Measurements from ENCODE around the gene CABLES1.

- TF ChIP-seq, protein P1, sequence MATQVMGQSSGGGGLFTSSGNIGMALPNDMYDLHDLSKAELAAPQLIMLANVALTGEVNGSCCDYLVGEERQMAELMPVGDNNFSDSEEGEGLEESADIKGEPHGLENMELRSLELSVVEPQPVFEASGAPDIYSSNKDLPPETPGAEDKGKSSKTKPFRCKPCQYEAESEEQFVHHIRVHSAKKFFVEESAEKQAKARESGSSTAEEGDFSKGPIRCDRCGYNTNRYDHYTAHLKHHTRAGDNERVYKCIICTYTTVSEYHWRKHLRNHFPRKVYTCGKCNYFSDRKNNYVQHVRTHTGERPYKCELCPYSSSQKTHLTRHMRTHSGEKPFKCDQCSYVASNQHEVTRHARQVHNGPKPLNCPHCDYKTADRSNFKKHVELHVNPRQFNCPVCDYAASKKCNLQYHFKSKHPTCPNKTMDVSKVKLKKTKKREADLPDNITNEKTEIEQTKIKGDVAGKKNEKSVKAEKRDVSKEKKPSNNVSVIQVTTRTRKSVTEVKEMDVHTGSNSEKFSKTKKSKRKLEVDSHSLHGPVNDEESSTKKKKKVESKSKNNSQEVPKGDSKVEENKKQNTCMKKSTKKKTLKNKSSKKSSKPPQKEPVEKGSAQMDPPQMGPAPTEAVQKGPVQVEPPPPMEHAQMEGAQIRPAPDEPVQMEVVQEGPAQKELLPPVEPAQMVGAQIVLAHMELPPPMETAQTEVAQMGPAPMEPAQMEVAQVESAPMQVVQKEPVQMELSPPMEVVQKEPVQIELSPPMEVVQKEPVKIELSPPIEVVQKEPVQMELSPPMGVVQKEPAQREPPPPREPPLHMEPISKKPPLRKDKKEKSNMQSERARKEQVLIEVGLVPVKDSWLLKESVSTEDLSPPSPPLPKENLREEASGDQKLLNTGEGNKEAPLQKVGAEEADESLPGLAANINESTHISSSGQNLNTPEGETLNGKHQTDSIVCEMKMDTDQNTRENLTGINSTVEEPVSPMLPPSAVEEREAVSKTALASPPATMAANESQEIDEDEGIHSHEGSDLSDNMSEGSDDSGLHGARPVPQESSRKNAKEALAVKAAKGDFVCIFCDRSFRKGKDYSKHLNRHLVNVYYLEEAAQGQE (tag by site-specific recombination; IDR thresholded peaks at IDR 0.05), result no peak
- TF ChIP-seq, protein P2, sequence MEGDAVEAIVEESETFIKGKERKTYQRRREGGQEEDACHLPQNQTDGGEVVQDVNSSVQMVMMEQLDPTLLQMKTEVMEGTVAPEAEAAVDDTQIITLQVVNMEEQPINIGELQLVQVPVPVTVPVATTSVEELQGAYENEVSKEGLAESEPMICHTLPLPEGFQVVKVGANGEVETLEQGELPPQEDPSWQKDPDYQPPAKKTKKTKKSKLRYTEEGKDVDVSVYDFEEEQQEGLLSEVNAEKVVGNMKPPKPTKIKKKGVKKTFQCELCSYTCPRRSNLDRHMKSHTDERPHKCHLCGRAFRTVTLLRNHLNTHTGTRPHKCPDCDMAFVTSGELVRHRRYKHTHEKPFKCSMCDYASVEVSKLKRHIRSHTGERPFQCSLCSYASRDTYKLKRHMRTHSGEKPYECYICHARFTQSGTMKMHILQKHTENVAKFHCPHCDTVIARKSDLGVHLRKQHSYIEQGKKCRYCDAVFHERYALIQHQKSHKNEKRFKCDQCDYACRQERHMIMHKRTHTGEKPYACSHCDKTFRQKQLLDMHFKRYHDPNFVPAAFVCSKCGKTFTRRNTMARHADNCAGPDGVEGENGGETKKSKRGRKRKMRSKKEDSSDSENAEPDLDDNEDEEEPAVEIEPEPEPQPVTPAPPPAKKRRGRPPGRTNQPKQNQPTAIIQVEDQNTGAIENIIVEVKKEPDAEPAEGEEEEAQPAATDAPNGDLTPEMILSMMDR (tag by site-specific recombination; IDR thresholded peaks at IDR 0.05), result no peak
- TF ChIP-seq, protein P3, sequence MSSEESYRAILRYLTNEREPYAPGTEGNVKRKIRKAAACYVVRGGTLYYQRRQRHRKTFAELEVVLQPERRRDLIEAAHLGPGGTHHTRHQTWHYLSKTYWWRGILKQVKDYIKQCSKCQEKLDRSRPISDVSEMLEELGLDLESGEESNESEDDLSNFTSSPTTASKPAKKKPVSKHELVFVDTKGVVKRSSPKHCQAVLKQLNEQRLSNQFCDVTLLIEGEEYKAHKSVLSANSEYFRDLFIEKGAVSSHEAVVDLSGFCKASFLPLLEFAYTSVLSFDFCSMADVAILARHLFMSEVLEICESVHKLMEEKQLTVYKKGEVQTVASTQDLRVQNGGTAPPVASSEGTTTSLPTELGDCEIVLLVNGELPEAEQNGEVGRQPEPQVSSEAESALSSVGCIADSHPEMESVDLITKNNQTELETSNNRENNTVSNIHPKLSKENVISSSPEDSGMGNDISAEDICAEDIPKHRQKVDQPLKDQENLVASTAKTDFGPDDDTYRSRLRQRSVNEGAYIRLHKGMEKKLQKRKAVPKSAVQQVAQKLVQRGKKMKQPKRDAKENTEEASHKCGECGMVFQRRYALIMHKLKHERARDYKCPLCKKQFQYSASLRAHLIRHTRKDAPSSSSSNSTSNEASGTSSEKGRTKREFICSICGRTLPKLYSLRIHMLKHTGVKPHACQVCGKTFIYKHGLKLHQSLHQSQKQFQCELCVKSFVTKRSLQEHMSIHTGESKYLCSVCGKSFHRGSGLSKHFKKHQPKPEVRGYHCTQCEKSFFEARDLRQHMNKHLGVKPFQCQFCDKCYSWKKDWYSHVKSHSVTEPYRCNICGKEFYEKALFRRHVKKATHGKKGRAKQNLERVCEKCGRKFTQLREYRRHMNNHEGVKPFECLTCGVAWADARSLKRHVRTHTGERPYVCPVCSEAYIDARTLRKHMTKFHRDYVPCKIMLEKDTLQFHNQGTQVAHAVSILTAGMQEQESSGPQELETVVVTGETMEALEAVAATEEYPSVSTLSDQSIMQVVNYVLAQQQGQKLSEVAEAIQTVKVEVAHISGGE (tag by site-specific recombination; conservative IDR thresholded peaks at IDR 0.05; ENCODE audit: low read depth), result no peak
- TF ChIP-seq ZNF473 (tag by site-specific recombination; IDR thresholded peaks at IDR 0.05), result no peak
These were observed 91.8 kb downstream of the CABLES1 start for GRCh38 chr18:23226930-23227725.
